NCI-H187 (cell line): ENCODE data around the gene KLHL34.

ENCODE experiments used
- DNase-seq, 2 experiments: peaks; one replicate each; lab custom pipeline; 2025; lab: John Stamatoyannopoulos, UW

The KLHL34 gene

DNA sequence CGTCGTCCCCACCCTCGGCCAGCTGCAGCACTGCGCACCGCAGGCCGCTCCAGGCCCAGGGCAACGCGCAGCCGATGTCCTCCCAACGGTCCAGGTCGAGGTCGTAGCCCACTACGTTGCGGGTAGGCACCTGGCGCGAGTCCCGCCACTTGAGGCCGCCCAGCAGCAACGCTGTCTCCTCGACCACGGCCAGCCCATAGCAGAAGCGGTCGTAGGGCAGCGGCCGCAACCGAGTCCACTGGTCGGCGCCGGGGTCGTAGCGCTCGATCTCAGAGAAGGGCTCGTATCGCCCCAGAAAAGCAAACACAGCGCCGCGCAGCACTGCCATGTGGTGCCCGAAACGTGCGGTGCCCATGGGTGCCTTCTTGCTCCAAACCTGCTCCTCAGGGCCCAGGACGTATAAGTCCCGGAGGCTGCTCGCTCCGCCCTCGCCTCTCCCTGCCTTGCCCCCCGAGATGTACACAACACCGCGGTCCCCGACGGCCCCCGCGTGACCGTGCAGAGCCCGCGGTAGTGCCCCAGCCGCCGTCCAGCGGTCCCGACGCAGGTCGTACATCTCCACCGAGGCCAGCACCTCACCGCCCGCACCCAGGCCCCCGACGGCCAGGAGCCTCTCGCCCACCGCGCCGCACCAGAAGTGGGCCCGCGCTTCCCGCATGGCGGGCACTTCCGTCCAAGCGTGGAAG, 2.1 kb downstream of the KLHL34 start:
- no peak for DNase-seq

DNA sequence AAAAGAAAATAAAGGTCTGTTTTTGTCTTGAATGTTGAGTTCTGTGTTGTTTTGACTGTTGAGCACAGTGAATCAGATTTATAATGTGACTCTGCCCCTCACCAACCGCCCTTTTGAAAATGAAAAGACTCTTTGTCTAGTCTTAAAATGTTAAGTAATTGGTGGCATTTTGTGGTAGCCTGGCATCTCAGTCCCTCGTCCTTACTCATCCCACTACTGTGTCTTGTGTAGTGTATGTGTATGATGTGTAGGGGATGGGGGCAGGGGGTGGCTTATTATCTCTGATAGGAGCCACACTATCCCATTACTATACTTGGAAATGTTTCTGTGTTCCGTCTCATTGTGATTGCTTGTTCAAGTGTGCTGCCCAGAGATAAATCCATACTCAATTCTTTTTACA, 12.2 kb downstream of the KLHL34 start:
- no peak for DNase-seq

DNA sequence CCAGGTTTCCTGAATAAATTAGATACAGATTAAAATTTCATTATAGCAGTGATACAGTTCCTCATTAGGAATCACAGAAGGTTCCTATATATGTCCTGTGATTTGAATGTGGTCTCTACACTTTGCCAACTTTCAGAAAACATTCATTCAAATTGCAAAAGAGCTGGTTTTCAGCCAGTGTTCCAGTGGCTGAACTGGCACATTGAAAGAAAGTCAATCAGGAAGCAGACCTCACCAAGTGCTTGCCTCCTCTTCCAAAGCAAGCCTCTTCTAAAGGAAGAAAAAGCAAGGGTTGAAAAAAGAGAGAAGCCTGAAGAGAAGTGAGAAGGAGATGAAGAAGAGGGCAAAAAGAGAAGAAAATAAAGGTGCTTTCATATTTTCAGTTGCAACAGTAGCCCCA, 12.7 kb downstream of the KLHL34 start:
- DNase-seq = no peak

DNA sequence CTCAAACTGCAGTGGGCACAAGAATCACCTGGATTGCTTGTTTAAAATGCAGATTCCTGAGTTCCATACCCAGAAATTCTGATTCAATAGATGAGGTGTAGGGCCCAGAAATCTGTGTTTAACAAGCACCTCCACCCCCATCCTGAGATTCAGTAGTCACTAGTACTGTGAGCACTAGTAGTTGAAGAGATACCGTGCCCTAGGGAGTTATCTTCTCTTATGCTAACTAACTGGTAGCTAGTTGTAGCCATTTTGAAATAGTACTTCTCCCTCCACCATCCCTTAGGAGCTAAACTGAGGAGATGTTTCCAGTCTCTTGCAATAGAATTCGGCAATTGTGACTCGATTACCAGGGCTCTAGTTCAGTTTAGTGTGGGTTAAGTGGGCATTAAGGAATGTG, 18.4 kb downstream of the KLHL34 start:
- DNase-seq = no peak

DNA sequence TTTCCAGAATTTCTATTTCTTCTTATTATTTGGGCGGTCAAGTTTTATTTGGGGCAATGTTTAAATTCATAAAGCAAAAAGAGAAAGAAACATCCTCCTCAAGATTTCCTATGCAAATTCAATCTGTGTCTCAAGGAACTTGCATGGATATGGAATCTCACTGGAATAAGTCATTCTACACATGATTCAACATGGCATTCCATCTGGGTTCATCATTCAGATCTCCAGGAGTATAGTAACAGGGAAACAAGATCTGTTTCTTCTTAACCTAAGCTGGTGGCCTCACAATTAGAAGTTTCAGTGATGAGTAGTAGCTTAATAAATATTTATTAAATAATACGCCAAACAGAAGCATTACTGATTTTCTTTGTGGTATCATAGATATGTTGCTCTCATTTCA, 19.8 kb downstream of the KLHL34 start:
- DNase-seq = no peak

DNA sequence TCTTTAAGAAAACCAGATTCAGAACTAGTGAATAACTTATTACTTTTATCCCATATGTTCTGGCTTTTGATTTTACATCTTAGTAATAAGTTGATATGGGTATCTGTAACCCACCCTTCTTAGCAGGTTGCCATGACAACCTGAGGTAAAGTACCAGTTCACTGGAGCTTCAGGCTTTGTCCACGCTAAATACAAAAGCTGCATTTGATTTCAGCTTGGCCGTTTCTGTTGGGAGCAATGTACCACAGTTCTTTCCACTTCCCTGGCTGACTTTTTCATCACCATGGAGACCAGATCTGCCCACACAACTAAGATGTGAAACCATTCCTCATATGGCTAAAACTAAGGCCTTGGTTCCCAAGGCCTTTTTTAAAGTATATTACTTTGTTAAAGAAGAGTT, 26.1 kb downstream of the KLHL34 start:
- no peak for DNase-seq

DNA sequence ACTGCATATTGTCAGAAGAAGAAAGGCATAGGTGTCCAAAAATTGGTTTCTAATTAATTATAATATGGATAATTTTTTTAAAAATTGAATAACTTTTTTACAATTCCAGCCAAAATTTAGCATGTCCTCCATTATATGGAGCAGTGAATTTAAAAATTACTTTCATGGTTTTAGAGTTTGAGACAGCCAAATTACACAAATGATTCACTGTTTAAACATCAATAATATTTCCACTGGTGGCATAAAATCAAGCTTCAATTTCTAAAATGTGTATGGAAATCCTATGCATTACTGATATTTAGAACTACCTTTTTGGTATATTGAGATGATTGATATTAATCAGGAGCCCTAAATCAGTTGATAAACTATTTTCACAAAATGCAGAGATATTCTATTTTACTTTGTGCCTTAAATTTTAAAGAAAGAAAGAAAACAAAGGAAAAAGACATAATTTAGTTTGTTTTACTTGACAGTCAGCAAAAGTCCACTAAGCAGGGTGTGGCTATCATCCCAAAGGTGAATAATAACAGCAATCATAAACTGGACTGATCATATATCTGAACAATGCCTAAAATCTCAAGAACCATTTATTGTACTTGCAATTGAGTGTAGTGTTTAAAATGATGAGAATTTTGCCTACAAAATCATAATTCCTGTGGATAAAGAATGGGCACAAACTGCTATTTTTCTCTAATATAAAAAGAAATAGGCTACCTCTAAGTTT, 34.2 kb downstream of the KLHL34 start:
- DNase-seq = no peak

DNA sequence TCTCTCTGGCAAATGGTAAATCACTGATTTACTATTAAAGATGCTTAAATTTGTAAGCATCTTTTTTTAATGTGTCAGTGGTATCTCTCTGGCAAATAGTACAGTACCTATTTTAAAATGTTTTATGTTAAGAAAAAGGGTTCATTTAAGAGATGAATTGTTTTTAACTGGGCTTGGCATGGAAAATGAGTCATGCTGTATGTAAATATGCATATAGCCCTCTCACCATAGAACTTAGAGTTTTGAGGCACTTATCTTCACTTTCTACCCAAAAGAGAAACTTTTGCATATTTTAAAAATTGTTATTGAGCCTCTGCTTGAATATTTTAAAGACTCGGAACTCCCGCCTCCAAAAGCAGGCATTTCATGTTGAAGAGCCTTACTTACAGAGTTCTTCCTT, 37.9 kb downstream of the KLHL34 start:
- no peak for DNase-seq

DNA sequence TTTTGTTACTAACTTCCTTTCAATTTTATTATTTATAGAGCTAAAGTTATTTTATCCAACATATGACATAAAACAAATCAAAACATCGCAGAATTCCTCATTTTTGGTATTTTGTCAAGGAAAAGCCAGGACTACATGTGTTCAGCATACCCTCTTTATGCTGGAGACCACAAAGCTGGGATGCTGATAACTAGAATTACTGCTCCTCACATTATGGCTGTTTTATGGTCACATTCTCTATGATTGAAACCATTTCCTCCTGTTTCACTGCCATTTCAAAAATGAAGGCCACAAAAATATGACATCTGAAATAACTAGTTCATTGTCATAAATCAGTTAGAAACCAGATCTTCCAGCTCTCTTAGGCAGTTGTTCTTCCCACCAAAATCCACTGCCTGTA, 41.7 kb downstream of the KLHL34 start:
- no peak for DNase-seq

DNA sequence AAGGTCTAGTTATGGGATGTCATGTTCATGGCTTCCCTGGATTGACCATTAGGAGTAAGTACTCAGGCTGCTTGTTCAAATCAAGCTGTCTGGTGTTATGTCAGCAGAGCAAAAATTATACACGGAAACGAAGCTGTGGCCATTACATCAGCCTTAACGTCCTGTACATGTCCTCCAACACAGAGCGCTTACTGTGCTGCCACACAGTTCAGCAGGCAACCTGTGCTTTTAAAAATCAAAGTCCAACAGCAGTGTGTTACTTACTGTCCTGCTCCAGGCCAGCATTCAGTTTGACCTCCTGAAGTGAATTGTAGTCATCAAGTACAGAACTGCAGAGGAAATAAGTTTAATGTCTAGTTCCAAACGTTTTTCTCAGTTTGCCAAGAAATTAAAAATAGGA, 46.0 kb downstream of the KLHL34 start:
- DNase-seq = no peak

DNA sequence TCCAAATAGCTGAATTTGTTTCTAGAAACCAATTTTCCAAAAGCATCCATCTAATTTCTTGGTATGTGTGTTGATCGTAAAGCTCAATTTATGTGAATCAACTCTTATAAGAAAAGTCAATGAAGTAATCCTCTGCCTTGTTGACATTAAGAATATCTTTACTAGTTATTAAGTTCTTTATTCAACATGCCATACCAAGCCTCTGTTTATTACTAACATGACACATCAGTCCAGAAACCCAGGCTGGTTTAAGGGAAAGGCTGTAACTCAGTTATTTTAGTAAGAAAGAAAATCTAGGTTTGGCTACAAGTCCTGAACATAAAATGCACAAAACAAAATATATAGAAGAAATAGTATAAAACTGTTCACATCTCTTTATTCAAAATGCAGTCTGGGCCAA, 48.0 kb downstream of the KLHL34 start:
- DNase-seq = no peak

DNA sequence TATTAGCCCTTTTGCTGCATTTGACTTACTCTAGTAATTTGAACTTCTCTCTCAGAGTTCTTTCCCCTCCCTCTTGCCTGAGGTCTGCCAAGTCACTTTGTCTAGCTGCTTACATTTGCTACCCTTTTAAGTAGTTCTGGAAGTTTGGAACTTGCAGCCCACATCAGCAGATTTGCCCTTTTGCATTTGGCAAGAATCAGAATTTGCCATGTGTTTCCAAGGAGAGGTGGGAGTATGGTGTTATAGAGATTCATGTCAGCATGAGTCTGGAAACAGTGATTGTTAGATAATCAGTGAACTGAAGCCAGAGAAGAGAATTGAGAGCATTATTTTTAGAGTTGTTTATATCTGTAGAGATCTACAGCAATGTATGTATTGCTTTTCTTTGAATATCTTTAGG, 52.1 kb downstream of the KLHL34 start:
- no peak for DNase-seq
